Measurements from ENCODE around the gene ZNF629.
A peak's percentile ranks its signal among the peaks of the same experiment; 100 is the strongest.

Gene ZNF629

GRCh38 chr16:30785126-30786106, 1.6 kb downstream of the ZNF629 start:
- no peak for DNase-seq

- DNase-seq = no peak
These were observed 2.8 kb downstream of the ZNF629 start for GRCh38 chr16:30784215-30784614.

GRCh38 chr16:30783280-30784109, 3.5 kb downstream of the ZNF629 start:
- DNase-seq = no peak

- DNase-seq = no peak
These were observed 4.3 kb downstream of the ZNF629 start for GRCh38 chr16:30782486-30783279.

GRCh38 chr16:30780549-30780948, 6.5 kb downstream of the ZNF629 start:
- no peak for DNase-seq

DNA sequence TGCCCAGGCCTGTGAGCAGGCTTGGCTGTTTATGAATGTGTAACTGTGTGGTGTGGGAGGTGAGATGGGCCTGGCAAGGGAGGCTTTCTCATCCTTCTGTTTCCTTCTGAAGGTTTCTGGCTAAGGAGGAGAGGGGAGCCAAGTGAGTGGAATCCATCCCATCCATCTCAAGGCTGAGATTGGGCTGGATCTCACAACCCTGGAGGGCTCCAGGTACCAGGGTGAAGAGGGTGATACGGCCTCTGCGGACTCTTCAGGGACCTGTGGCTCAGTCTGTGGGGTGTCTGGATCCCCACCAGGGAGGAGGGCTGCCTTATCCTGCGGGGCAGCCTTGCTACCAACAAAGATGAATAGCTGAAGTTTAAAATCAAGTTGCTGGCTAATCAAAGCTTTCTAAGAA, 7.0 kb downstream of the ZNF629 start:
- no peak for DNase-seq

GRCh38 chr16:30779596-30779995, 7.4 kb downstream of the ZNF629 start:
- no peak for DNase-seq

DNA sequence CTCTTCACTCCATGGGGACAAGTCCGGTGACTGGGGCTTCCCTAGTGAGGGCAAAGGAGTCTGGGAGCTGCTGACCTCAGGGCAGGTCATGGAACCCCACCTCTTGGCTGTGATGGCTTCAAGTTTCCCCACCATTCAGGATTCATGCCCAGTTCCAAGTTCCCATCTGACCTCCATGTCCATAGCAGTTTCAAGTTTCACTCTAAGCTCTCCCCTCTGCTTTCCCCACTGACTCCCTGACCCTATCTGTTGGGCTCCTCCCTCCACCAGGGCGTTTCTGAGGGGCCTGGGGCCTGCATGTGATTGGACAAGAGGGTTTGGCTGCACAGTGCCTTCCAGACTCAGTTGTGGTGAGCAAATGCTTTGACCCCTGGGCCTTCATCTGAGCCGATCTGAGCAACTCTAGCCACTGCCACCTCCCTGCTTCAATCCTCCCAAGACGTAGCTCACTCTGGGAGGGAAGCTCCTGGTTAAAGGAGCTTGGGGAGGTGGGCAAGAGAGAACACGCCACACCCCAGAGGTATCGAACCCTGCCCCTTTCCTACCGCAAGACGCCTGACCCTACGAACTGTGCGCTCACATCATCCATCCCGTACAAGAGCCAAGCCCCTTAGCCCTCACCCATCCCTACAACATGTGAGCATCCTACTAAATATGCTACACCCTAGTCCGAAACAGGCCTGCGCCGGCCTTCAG, 8.3 kb downstream of the ZNF629 start:
- no peak for DNase-seq

- no peak for DNase-seq
These were observed 9.3 kb downstream of the ZNF629 start for GRCh38 chr16:30777591-30778297.

- DNase-seq = peak in 13 of 14 donors; percentile 43 to 83 (median 77)
These were observed 11.4 kb downstream of the ZNF629 start for GRCh38 chr16:30775392-30776188.

DNA sequence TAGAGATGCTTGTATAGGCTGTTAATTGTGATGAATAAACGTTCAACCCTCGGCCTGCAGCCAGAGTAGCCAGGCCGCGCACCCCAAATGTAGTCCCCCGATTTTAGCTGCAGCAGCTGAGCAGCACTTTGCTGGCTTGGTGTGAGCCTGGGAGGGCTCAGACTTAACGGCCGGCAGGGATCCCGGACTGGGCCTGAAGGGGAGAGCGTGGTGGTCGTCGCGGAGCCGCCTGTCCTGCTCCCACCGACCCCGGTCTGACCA, 11.9 kb downstream of the ZNF629 start:
- no peak for DNase-seq

DNA sequence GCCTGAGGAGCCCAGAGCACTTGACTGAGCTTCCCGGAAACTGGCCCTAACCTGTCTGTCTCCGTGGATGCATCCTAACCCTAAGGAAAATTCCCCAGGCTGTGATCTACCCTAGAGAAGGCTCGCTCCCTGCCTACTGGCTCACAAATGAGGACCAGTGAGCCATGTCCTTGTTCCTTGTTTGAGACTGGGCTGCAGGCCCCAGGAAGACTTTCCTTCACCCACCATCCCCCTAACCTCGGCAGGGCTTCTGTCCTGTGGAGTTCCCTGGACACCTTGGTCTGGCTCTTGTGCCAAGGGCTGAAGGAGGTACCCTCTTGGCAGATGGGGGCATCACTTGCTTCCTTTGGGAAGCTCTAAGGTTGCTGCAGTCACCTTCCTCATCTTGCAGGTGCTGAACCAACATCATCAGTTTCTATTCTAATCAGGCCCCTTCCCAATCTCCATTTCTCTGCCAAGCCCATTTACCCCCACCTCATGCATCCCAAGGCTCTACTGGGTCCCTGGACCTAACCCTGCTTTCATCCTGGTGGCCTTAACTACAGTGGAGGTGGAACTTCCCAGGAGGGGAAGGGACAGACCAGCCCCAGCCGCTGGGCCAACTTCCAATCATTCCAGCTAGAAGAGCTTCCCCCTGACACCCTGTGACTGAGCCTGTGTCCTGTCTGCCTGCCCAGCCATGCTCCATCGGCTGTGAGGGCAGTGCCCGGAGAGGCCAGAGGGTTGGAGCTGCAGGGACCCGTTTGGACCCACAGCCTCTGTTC, 12.5 kb downstream of the ZNF629 start:
- DNase-seq = peak in 3 of 14 donors; percentile 28 to 64 (median 32)

DNA sequence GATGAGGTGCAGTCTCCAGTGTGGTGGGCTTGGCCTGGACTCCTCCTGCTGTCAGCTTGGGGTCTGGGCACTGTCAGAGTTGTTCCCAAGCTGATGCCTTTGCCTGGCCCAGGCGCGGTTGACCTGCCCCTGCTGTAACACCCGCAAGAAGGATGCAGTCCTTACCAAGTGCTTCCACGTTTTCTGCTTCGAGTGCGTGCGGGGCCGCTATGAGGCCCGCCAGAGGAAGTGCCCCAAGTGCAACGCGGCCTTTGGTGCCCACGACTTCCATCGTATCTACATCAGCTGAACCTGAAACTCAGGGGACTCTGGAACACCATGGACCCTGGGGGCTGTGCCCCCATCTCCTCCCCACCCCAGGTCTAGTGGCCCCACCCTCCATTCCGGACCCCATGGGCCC, 13.2 kb downstream of the ZNF629 start:
- DNase-seq = no peak

- DNase-seq = no peak
These were observed 15.3 kb downstream of the ZNF629 start for GRCh38 chr16:30771726-30772125.

DNA sequence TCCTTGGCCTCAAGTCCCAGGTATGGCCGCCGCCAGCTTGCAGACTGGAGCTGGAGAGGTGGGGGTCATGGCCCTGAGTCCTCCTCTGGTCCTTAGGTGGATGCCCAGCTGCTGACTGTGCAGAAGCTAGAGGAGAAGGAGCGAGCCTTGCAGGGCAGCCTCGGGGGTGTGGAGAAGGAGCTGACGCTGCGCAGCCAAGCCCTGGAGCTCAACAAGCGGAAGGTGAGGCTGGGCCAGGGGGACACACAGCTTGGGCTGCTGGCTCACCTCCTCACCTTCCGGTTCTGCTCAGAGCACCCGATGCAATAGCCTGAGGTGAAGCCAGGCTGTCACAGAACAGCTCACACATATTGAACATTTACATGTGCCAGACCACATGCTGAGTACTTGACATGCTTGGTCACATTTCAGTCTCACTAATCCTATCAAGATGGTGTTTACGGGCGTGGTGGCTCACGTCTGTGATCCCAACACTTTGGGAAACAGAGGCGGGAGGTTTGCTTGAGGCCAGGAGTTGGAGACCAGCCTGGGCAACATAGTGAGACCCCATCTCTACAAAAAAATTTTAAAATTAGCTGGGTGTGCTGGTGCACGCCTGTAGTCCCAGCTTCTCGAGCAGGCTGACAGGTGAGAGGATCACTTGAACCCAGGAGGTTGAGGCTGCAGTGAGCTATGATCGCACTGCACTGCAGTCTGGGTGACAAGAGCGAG, 17.5 kb downstream of the ZNF629 start:
- no peak for DNase-seq

DNA sequence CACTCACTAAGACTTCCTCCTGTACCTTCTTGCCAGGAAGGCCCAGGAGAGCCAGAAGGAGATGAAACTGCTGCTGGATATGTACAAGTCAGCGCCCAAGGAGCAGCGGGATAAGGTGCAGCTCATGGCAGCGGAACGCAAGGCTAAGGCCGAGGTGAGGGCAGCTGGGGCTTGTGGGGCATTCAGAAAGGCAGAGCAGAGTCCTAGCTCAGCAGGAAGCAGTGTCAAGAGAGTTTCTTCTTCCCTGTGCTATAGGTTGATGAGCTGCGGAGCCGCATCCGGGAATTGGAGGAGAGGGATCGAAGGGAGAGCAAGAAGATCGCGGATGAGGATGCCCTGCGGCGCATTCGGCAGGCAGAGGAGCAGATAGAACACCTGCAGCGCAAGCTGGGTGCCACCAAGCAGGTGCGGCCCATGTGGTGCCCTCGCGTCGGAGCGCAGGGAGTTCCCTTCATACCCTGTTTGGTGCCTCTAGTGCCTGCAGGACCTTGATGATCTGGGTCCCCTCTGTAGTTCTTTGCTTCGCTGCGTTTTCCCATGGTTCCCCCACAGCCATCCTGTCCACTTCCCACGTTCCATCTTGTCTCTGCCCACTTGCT, 18.3 kb downstream of the ZNF629 start:
- no peak for DNase-seq

DNA sequence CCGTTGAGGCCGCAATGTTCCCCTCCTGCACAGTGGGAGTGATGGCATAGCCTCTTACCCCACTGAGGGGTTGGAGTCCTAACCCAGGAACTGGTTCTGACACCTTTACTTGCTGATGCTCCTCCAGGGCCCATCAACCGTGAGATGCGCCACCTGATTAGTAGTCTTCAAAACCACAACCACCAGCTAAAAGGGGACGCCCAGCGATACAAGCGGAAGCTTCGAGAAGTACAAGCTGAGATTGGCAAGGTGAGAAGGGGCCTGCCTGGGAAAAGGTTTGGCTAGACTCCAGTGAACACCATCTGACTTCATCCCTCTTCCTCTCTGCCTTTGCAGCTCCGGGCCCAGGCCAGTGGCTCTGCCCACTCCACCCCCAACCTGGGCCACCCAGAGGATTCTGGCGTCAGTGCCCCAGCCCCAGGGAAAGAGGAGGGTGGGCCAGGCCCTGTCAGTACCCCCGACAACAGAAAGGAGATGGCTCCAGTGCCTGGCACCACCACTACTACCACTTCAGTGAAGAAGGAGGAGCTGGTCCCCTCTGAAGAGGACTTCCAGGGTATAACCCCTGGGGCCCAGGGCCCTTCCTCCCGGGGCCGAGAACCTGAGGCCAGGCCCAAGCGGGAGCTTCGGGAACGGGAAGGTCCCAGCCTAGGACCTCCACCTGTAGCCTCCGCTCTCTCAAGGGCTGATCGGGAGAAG, 19.1 kb downstream of the ZNF629 start:
- no peak for DNase-seq

GRCh38 chr16:30766933-30767284, 20.1 kb downstream of the ZNF629 start:
- no peak for DNase-seq
